GM21390 (cell line): Measurements from ENCODE around the gene NYAP2.

Experiments
- ATAC-seq: cut with Tn5 transposase; IDR thresholded peaks from one replicate; pipeline ENCODE4 v1.9.1; 2021; ENCODE audit not compliant: unreplicated experiment

Gene NYAP2

GRCh38 chr2:225472161-225472560 is 72.7 kb downstream of the NYAP2 start:
- no peak for ATAC-seq

GRCh38 chr2:225479386-225479785 is 79.9 kb downstream of the NYAP2 start:
- no peak for ATAC-seq

GRCh38 chr2:225484751-225485150 is 85.2 kb downstream of the NYAP2 start:
- ATAC-seq = no peak

GRCh38 chr2:225486236-225486635 is 86.7 kb downstream of the NYAP2 start:
- ATAC-seq = no peak

- no peak for ATAC-seq
These were observed 88.4 kb downstream of the NYAP2 start for GRCh38 chr2:225487878-225488416.

- no peak for ATAC-seq
These were observed 89.2 kb downstream of the NYAP2 start for GRCh38 chr2:225488743-225489142.

DNA sequence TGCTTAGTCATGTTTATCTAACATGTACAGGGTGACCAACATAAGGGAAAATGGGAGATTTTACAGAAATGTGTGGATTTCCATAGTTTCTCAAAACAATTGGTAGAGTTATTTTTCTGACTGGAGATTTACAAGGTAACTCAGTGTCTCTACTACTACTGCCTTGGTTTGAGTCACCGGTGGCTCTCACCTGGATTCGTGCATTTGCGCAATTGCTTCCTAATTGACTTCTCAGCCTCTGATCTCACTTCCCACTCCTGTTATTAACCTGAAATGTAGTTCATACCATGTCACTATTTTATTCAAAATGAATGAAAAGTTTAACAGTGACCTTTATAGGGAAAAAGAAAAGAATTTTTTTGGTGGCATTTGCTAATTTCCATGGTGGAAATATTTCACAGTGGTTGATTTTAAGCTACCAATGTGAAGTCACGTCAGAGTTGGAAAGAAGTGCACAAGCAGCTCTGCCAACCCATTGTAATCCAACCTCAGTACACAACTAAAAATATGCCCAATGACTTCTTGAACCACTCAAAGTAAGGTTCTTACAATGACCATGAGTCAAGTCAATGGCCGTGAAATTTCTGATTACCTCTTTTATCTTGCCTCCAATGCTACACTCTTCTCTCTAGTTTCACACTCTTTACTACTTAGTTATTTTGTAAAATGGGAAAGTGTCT is 94.0 kb downstream of the NYAP2 start:
- no peak for ATAC-seq

DNA sequence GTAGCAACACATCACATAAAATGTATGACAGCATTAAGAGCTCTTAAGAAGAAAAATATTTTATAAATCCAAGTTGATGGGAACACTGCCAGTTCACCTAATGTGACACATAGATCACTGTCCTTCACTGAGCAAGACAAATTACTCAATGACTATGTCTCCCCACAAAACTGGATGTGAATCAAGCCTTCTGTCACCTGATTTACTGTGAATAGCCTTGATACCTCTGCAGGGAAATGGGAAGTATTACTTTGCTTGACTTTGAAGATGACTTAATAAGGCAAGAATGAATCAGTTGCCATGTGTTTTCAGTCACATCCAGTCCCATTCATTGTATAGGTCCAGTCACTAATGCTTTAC is 94.6 kb downstream of the NYAP2 start:
- ATAC-seq = no peak

DNA sequence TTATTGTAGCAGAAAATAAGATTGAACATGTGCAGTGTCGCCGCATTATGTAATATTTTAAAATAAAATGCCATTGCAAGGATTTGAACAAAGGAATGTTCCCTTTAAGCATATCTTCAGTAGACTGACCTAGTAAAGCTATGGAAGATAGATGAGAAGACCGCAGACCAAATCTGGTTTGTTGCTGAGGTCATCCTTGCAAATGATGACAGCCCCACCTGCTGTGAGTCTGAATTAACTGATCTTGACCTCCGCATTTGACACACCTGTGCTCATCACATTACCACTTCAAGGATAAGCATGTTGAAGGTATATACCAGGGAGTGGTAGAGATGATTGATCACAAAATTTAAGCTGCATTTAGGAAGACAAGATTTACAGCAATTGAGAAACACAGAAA is 96.2 kb downstream of the NYAP2 start:
- ATAC-seq = no peak

DNA sequence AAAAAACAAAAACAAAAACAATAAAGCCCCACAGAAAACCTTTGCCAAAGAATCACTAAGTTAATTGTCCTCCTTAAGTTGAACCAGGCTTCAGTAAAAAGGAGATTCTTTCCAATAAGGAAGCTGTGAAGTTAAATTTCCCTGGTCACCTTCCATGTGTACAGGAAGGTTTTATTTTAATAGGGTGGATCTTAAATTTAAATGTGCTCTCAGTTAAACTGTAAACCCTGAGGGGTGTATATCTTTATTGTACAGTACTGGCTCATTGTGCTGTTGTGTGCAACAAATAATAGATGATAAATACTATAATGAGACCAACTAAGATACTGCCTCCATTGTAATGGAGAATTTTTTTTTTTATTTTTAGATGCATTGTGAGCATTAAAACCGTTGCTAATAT is 97.1 kb downstream of the NYAP2 start:
- no peak for ATAC-seq

GRCh38 chr2:225497166-225497565 is 97.7 kb downstream of the NYAP2 start:
- ATAC-seq = no peak

- no peak for ATAC-seq
These were observed 101.5 kb downstream of the NYAP2 start for GRCh38 chr2:225501022-225501421.

- ATAC-seq = no peak
These were observed 103.5 kb downstream of the NYAP2 start for GRCh38 chr2:225502971-225503370.

GRCh38 chr2:225510796-225511195 is 111.3 kb downstream of the NYAP2 start:
- no peak for ATAC-seq

GRCh38 chr2:225512469-225512868 is 113.0 kb downstream of the NYAP2 start:
- ATAC-seq = no peak

- ATAC-seq = no peak
These were observed 113.5 kb downstream of the NYAP2 start for GRCh38 chr2:225512876-225513540.

GRCh38 chr2:225515033-225515432 is 115.5 kb downstream of the NYAP2 start:
- no peak for ATAC-seq

GRCh38 chr2:225526760-225527390 is 127.4 kb downstream of the NYAP2 start:
- ATAC-seq = no peak

DNA sequence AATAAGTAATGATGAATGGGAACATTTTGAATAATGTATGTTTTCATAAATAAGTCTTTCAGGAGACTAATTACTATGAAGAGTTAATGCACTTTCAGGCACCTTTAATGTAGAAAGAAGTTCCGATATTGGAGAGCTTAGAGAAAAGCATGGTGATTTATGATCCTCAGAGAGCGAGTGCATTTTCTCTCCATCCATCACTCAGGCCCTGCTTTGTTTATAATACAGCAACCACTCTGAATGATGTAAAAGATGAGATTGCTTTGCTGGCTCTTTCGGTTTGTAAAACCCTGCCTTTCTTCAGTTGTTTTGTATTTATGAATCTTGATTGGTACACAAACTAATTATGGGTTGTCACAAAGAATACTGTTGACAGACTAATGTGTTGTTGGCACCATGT is 132.0 kb downstream of the NYAP2 start:
- ATAC-seq = no peak

DNA sequence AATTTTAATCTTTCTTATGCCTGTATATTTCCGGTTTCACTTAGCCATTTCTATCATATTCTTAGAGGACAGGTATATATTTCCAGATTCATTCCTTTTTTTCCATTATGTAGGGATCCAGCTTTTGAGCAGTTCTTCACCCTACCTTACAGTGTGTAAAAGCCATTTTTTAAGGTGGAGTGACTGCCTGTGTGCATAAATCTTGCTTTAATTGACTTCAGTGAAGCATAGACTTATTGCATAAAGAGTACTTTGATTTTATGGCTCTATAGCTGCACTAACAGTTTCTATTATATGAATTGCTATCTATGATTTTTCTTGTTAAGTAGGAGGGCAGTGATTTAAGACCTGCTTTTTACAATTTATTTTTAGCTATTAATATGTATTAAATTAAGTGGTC is 132.6 kb downstream of the NYAP2 start:
- no peak for ATAC-seq

DNA sequence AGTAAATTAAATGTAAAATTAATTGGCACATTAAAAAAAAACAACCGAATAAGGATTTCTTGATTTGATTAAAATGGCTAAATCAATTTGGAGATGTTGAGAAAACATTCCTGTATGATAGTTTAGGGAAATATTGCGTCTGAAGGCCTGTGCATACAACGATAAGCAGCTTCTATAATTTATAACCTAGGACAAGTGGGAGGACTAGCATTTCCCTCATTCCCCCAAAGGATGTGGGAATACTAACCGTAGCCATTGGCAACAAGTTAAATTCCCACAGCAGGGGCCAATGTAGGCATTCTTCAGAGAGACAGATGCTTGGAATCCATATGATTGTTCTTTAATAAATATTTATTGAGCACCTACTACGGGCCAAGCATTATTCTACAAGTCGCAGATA is 134.5 kb downstream of the NYAP2 start:
- no peak for ATAC-seq

- no peak for ATAC-seq
These were observed 135.2 kb downstream of the NYAP2 start for GRCh38 chr2:225534697-225535096.
